Esophagus muscularis mucosa (tissue), 4 donors: Measurements from ENCODE around the gene LCN1. TPM values are rescaled to one million over a fixed set of nuclear protein-coding genes. Genes with fewer than 3 reads are reported as not detected.
"Not testable (repeated sequence)": the region's sequence is repeated elsewhere in the genome, so short reads cannot be mapped to it uniquely, and the experiment has no call there.

Experiments used
- DNase-seq: peaks from one replicate; pipeline ENCODE4 v3.0.0-alpha.2; 2017; ENCODE audit errors: extremely low spot score
- H3K27ac ChIP-seq, 4 donors: fragments of 200-600 bp; sonication (generic); replicated peaks in 1 of 4; 1 replicate in 3 of 4; 2 replicates in 1 of 4; pipeline ENCODE4 v1.5.1; 2016 to 2019; ENCODE audit warnings: mild to moderate bottlenecking in 1 of 4
- H3K27me3 ChIP-seq, 4 donors: fragments of 200-600 bp; sonication (generic); one replicate each; pipeline versions ENCODE4 v1.5.1 to v1.6.0; 2016 to 2019
- H3K36me3 ChIP-seq, 4 donors: fragments of 200-600 bp; sonication (generic); one replicate each; pipeline ENCODE4 v1.5.1; 2016 to 2019
- H3K4me1 ChIP-seq, 4 donors: fragments of 200-600 bp; sonication (generic); one replicate each; pipeline ENCODE4 v1.5.1; 2016 to 2019
- H3K4me3 ChIP-seq, 4 donors: fragments of 200-600 bp; sonication (generic); 1 replicate in 2 of 4; 2 replicates in 2 of 4; pipeline ENCODE4 v1.5.1; 2016 to 2019; ENCODE audit warnings: mild to moderate bottlenecking in 4 of 4, moderate library complexity in 1 of 4
- H3K9me3 ChIP-seq, 4 donors: fragments of 200-600 bp; sonication (generic); 1 replicate in 3 of 4; 2 replicates in 1 of 4; pipeline ENCODE4 v1.5.1; 2016 to 2019
- CTCF ChIP-seq, 3 experiments: fragments of 200-600 bp in 2 of 3; fragments of 450-650 bp in 1 of 3; sonication (generic) in 2 of 3; IDR thresholded peaks; one replicate each; pipeline ENCODE4 v1.5.1; 2017 to 2019; ENCODE audit warnings: antibody characterized with exemption in 3 of 3, mild to moderate bottlenecking in 2 of 3, moderate library complexity in 1 of 3
- EP300 ChIP-seq: sonication (generic); formaldehyde crosslinking; IDR thresholded peaks from one replicate; pipeline ENCODE4 v1.6.1; 2017; ENCODE audit warnings: antibody characterized with exemption
- POLR2A ChIP-seq: fragments of 450-650 bp; IDR thresholded peaks from one replicate; pipeline ENCODE4 v1.6.1; 2017; ENCODE audit warnings: antibody characterized with exemption, moderate library complexity, mild to moderate bottlenecking, low read depth
- POLR2AphosphoS5 ChIP-seq, 2 donors: sonication (generic); formaldehyde crosslinking; IDR thresholded peaks; one replicate each; pipeline ENCODE4 v1.6.1; 2017; ENCODE audit warnings: antibody characterized with exemption in 2 of 2
- WGBS: methylation state at CpG from one replicate; pipeline ENCODE4 v1.1.5; 2018; 5-methylcytosine and 5-hydroxymethylcytosine counted together
- intact Hi-C: fragments of 100-400 bp; cut with DNase I; formaldehyde crosslinking; loops from one replicate; pipeline ENCODE4 v1.15.1; 2023
- total RNA-seq, 4 donors: library from RNA; depleted of rRNA; stranded (reverse); fragments of >200 nt; gene quantifications; one replicate each; pipeline versions ENCODE4 v1.1.0 to v1.2.1, GENCODE V29; 2016

LCN1 gene
- total RNA-seq, 4 donors from 2014 or later, result not detected

- no peaks in the 10 kb centered on the region for H3K36me3 ChIP-seq
- no peaks in the 10 kb centered on the region for H3K9me3 ChIP-seq
- no peaks in the 10 kb centered on the region for H3K4me1 ChIP-seq
- H3K27ac ChIP-seq, result no peak overlapping the region
- H3K27me3 ChIP-seq, result peaks cover 0 to 44% (median 0%) of the 10 kb centered on the region in 4 donors
- intact Hi-C loops, result no loop called here
- no peak overlapping the region for H3K4me3 ChIP-seq
- 73% methylated on average over 8 of the region's 8 CpGs for WGBS
- TF ChIP-seq CTCF (IDR thresholded peaks at IDR 0.05) (no peak), EP300 (no peak)
- no peak for DNase-seq
Measured at GRCh38 chr9:135536216-135536615, 15.0 kb downstream of the LCN1 start.

GRCh38 chr9:135543262-135543894 is 22.1 kb downstream of the LCN1 start:
- DNase-seq, H3K9me3 ChIP-seq, H3K36me3 ChIP-seq, H3K4me3 ChIP-seq, intact Hi-C loops, H3K27ac ChIP-seq, H3K4me1 ChIP-seq: not testable (repeated sequence)
- peaks cover 0 to 61% (median 0%) of the 10 kb centered on the region in 4 donors for H3K27me3 ChIP-seq
- WGBS, result 33% methylated on average over 8 of the region's 8 CpGs

GRCh38 chr9:135544981-135545635 is 23.9 kb downstream of the LCN1 start:
- intact Hi-C loops, result no loop called here
- TF ChIP-seq POLR2A (no peak), CTCF (IDR thresholded peaks at IDR 0.05) (no peak), EP300 (no peak), POLR2AphosphoS5 (IDR thresholded peaks at IDR 0.05) (no peak)
- WGBS, result 67% methylated on average over 18 of the region's 18 CpGs
- Histone ChIP-seq H3K4me3 (no peak overlapping the region), H3K27me3 (peaks cover 0 to 54% (median 0%) of the 10 kb centered on the region in 4 donors), H3K9me3 (no peaks in the 10 kb centered on the region), H3K27ac (no peak overlapping the region), H3K4me1 (no peaks in the 10 kb centered on the region), H3K36me3 (no peaks in the 10 kb centered on the region)
- DNase-seq, result no peak

- H3K27me3 ChIP-seq, result peaks cover 0 to 52% (median 0%) of the 10 kb centered on the region in 4 donors
- H3K27ac ChIP-seq, H3K36me3 ChIP-seq, intact Hi-C loops, H3K4me3 ChIP-seq, DNase-seq, H3K4me1 ChIP-seq, H3K9me3 ChIP-seq: not testable (repeated sequence)
- WGBS, result 61% methylated on average over 11 of the region's 19 CpGs
Measured at GRCh38 chr9:135545646-135546176, 24.5 kb downstream of the LCN1 start, which contains the start of gene OBP2A. OBP2A (plus strand) TSS chr9:135546126; CDS start chr9:135546181, 55 bp downstream.

GRCh38 chr9:135546792-135547617 is 25.8 kb downstream of the LCN1 start:
- intact Hi-C loops, H3K4me1 ChIP-seq, DNase-seq, H3K4me3 ChIP-seq, H3K36me3 ChIP-seq, H3K9me3 ChIP-seq, H3K27ac ChIP-seq: not testable (repeated sequence)
- H3K27me3 ChIP-seq, result peaks cover 0 to 44% (median 0%) of the 10 kb centered on the region in 4 donors
- WGBS, result 88% methylated on average over 8 of the region's 21 CpGs
